HG02571 (cell line): ENCODE results near the gene OR6B1.
"Not testable (repeated sequence)": the region's sequence is repeated elsewhere in the genome, so short reads cannot be mapped to it uniquely, and the experiment has no call there.

ENCODE experiments used
- ATAC-seq: cut with Tn5 transposase; IDR thresholded peaks from one replicate; pipeline ENCODE4 v1.9.1; 2021; ENCODE audit warnings: mild to moderate bottlenecking, moderate library complexity; ENCODE audit not compliant: unreplicated experiment

OR6B1 gene

GRCh38 chr7:144004703-144005102 is 4.6 kb downstream of the OR6B1 start:
- no peak for ATAC-seq

- no peak for ATAC-seq
Measured at GRCh38 chr7:144006029-144006691, 6.0 kb downstream of the OR6B1 start.

GRCh38 chr7:144006692-144007042 is 6.5 kb downstream of the OR6B1 start:
- ATAC-seq, result no peak

GRCh38 chr7:144009361-144009760 is 9.2 kb downstream of the OR6B1 start:
- no peak for ATAC-seq

GRCh38 chr7:144010061-144010460 is 9.9 kb downstream of the OR6B1 start:
- ATAC-seq, result not testable (repeated sequence)

- not testable (repeated sequence) for ATAC-seq
Measured at GRCh38 chr7:144010821-144011220, 10.7 kb downstream of the OR6B1 start.

- no peak for ATAC-seq
Measured at GRCh38 chr7:144011458-144012230, 11.5 kb downstream of the OR6B1 start.

- ATAC-seq, result no peak
Measured at GRCh38 chr7:144018065-144018464, 17.9 kb downstream of the OR6B1 start.

GRCh38 chr7:144019457-144019856 is 19.3 kb downstream of the OR6B1 start:
- no peak for ATAC-seq

- ATAC-seq, result no peak
Measured at GRCh38 chr7:144020340-144020739, 20.2 kb downstream of the OR6B1 start.

GRCh38 chr7:144022169-144022568 is 22.0 kb downstream of the OR6B1 start:
- ATAC-seq, result no peak

GRCh38 chr7:144023171-144023827 is 23.2 kb downstream of the OR6B1 start:
- ATAC-seq, result no peak

- ATAC-seq, result no peak
Measured at GRCh38 chr7:144024213-144024612, 24.1 kb downstream of the OR6B1 start.

- no peak for ATAC-seq
Measured at GRCh38 chr7:144026203-144026883, 26.2 kb downstream of the OR6B1 start.

GRCh38 chr7:144027070-144027469 is 26.9 kb downstream of the OR6B1 start:
- ATAC-seq, result no peak

- no peak for ATAC-seq
Measured at GRCh38 chr7:144027974-144028373, 27.9 kb downstream of the OR6B1 start.

GRCh38 chr7:144028547-144028946 is 28.4 kb downstream of the OR6B1 start:
- no peak for ATAC-seq

- ATAC-seq, result no peak
Measured at GRCh38 chr7:144032516-144032915, 32.4 kb downstream of the OR6B1 start.

GRCh38 chr7:144032985-144033709 is 33.0 kb downstream of the OR6B1 start:
- no peak for ATAC-seq

GRCh38 chr7:144035385-144035784 is 35.3 kb downstream of the OR6B1 start:
- ATAC-seq, result no peak
